Bronchial epithelial cell (primary cell): ENCODE measurements around the gene PHOX2A. TPM values are rescaled to one million over a fixed set of nuclear protein-coding genes. Genes with fewer than 3 reads are reported as not detected.
"Not testable (repeated sequence)": the region's sequence is repeated elsewhere in the genome, so short reads cannot be mapped to it uniquely, and the experiment has no call there.

Source experiments
- DNase-seq: peaks from one replicate; pipeline ENCODE4 v3.0.0-alpha.2; 2010; ENCODE audit warnings: low read depth
- FAIRE-seq: peaks from 2 replicates; lab custom pipeline; 2011; peaks lifted over from hg19 to GRCh38; lab: Jason Lieb, UNC
- H3K27me3 ChIP-seq: 2 replicates; pipeline ENCODE4 v1.5.1; 2011; ENCODE audit warnings: low read length; ENCODE audit not compliant: control insufficient read depth, insufficient read depth
- H3K36me3 ChIP-seq: 2 replicates; pipeline ENCODE4 v1.5.1; 2011; ENCODE audit warnings: low read length; ENCODE audit not compliant: control insufficient read depth, insufficient read depth
- H3K4me3 ChIP-seq: 2 replicates; pipeline ENCODE4 v1.5.1; 2011; ENCODE audit warnings: mild to moderate bottlenecking, low read depth, low read length, control low read depth
- total RNA-seq: library from RNA; depleted of rRNA; stranded (reverse); fragments of >200 nt; gene quantifications from 2 replicates; pipeline ENCODE4 v1.2.1, GENCODE V29; 2014
- TF ChIP-seq, protein P1 (sequence below): IDR thresholded peaks from 2 replicates; pipeline ENCODE4 v1.5.1; 2011; ENCODE audit warnings: mild to moderate bottlenecking, moderate library complexity, low read length, control low read depth, inconsistent platforms; ENCODE audit not compliant: insufficient read depth, severe bottlenecking

Gene PHOX2A
- total RNA-seq, 1 donor from 2014 or later: not detected

DNA sequence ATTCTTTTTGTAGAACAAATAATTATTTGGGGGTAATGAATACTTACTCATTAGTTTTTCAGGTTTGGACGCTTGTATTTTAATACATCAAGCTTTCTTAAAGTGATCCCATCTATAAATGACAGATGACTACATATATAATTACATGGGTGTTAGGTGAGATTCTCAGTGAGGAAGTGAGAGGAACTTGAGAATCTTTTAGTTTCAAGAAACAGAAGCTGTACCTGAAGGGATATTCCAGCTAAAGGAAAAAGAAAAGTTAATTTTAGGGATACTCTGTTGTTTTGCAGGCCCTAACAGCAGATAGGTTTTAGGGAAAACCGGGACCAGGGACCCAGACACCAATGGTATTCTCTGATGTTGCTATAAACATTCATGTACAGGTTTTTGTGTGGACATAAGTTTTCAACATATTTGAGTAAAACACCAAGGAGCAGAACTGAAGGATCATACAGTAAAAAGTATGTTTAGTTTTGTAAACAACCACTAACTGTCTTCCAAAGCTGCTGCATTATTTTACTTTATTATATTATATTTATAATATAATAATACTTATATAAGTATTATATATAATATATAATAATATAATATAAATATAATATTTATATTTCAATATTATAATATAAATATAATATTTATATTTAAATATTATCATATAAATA, 24.1 kb upstream of the PHOX2A start:
- no peak for DNase-seq
- H3K4me3 ChIP-seq: no peak overlapping the region
- H3K27me3 ChIP-seq: no peaks in the 10 kb centered on the region
- FAIRE-seq: no peak
- TF ChIP-seq, protein P1, sequence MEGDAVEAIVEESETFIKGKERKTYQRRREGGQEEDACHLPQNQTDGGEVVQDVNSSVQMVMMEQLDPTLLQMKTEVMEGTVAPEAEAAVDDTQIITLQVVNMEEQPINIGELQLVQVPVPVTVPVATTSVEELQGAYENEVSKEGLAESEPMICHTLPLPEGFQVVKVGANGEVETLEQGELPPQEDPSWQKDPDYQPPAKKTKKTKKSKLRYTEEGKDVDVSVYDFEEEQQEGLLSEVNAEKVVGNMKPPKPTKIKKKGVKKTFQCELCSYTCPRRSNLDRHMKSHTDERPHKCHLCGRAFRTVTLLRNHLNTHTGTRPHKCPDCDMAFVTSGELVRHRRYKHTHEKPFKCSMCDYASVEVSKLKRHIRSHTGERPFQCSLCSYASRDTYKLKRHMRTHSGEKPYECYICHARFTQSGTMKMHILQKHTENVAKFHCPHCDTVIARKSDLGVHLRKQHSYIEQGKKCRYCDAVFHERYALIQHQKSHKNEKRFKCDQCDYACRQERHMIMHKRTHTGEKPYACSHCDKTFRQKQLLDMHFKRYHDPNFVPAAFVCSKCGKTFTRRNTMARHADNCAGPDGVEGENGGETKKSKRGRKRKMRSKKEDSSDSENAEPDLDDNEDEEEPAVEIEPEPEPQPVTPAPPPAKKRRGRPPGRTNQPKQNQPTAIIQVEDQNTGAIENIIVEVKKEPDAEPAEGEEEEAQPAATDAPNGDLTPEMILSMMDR: no peak
- H3K36me3 ChIP-seq: no peaks in the 10 kb centered on the region

DNA sequence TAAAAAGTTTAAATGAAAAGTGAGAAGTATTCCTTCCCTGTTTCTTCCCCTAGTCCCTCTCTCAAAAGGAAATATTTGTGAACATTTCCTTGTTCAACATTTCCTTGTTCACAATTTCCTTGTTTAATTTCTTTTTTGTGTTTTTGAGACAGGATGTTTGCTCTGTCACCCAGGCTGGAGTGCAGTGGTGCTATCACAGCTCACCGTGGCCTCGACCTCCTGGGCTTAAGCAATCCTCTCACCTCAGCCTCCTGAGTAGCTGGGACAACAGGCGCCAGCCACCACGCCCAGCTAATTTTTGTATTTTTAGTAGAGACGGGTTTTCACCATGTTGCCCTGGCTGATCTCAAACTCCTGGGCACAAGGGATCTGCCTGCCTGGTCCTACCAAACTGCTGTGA, 23.0 kb upstream of the PHOX2A start:
- DNase-seq, H3K4me3 ChIP-seq, H3K27me3 ChIP-seq, FAIRE-seq, H3K36me3 ChIP-seq: not testable (repeated sequence)

DNA sequence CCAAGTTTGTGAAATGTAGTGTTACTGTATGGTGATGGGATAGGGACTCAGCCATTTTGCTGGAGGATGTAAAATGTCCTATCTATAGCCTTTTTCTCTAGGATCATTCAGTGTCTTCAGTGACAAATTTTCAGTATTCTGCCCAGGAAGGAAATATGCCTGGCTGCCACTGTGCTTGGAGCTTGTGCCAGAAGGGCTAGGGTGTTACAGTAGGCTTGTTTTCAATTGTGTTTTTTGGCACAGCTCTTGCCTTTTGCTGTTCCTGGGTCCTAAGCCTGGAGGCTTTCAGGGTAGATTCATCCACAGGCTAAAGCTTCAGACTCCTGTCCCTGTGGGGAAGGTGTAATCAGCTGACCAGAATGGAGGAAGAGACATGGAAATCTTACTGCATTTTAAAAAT, 22.0 kb upstream of the PHOX2A start:
- Histone ChIP-seq H3K4me3 (no peak overlapping the region), H3K27me3 (no peaks in the 10 kb centered on the region), H3K36me3 (no peaks in the 10 kb centered on the region)
- FAIRE-seq (no peak), DNase-seq (no peak)
- TF ChIP-seq, protein P1: no peak

DNA sequence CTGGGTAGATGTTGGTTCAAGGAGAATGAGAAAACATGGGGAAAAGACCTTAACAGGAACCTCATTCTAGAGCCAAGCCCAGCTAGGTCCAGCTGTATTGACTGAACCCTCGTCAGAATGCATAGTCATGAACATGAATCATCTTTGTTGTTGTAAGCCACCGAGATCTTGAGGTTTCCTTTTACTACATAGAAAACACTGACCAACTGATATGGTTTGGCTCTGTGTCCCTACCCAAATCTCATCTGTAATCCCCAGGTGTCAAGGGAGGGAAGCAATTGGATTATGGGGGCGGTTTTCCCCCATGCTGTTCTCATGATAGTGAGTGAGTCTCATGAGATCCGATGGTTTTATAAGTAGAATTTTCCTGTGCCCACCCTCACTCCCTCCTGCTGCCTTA, 19.4 kb upstream of the PHOX2A start:
- TF ChIP-seq, protein P1: no peak
- H3K27me3 ChIP-seq: no peaks in the 10 kb centered on the region
- no peak overlapping the region for H3K4me3 ChIP-seq
- peak; percentile 74 for DNase-seq
- FAIRE-seq: no peak
- no peaks in the 10 kb centered on the region for H3K36me3 ChIP-seq

DNA sequence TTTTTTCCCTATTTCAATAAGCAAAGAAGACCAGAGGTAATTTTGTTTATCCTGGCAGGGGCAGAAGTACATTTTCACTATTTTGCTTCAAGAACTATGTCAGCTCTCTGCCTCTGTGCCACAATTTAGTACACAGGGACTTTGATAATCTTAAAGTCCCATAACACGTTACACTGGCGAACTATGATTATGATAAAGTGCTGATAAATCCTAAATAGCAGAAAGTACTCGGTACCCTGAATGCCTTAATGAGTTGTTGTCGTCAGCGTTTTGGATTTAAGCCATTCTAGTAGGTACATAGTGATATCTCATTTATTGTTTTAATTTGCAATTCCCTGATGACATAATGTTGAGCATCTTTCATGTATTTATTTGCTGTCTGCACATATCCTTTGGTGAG, 16.6 kb upstream of the PHOX2A start:
- Histone ChIP-seq H3K27me3 (no peaks in the 10 kb centered on the region), H3K4me3 (no peak overlapping the region), H3K36me3 (no peaks in the 10 kb centered on the region)
- TF ChIP-seq, protein P1: no peak
- DNase-seq (no peak), FAIRE-seq (no peak)

DNA sequence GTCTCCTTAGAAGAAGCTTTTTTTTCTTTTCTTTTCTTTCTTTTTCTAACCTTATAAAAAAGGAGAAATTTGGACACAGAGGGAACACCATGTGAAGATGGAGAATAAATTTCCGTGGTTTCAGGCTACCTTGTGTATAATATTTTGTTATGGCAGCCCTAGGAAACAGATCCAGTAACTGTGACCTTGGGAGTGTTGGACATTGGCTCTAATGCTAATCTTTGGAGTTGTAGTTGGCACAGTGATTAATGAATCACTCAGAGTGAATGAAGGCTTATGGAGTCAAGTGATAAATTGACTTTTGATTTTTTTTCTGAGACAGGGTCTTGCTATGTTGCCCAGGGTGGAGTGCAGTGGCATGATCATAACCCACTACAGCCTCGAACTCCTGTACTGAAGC, 15.5 kb upstream of the PHOX2A start:
- Histone ChIP-seq H3K27me3 (peaks cover 2% of the 10 kb centered on the region), H3K4me3 (no peak overlapping the region), H3K36me3 (no peaks in the 10 kb centered on the region)
- FAIRE-seq (no peak), DNase-seq (no peak)
- TF ChIP-seq, protein P1: no peak
